OCI-LY1 (cell line): ENCODE results near the gene ASAP3.
A peak's percentile ranks its signal among the peaks of the same experiment; 100 is the strongest.

Experiments
- H2AFZ ChIP-seq: fragments of 200-600 bp; sonication (generic), shearing (Covaris generic); 2 replicates; pipeline ENCODE4 v1.6.0; 2014; ENCODE audit warnings: antibody characterized with exemption, mild to moderate bottlenecking, low read length
- H3F3A ChIP-seq: fragments of 200-600 bp; sonication (generic), shearing (Covaris generic); 2 replicates; pipeline ENCODE4 v1.6.0; 2014; ENCODE audit warnings: mild to moderate bottlenecking, antibody characterized with exemption, low read length, moderate library complexity; ENCODE audit not compliant: insufficient read depth
- H3K27ac ChIP-seq: fragments of 200-600 bp; sonication (generic); 2 replicates; pipeline ENCODE4 v1.5.1; 2014; ENCODE audit warnings: low read length, mixed run types, mild to moderate bottlenecking, low read depth; ENCODE audit not compliant: poor library complexity, severe bottlenecking
- H3K27me3 ChIP-seq: fragments of 200-600 bp; sonication (generic); 2 replicates; pipeline ENCODE4 v1.6.0; 2014; ENCODE audit warnings: antibody characterized with exemption, mild to moderate bottlenecking, low read length, moderate library complexity; ENCODE audit not compliant: insufficient read depth
- H3K36me3 ChIP-seq: fragments of 200-600 bp; sonication (generic); 2 replicates; pipeline ENCODE4 v1.6.1; 2014; ENCODE audit warnings: mild to moderate bottlenecking, antibody characterized with exemption, low read length, moderate library complexity, mixed read lengths; ENCODE audit not compliant: insufficient read depth
- H3K4me1 ChIP-seq: fragments of 200-600 bp; sonication (generic); 2 replicates; pipeline ENCODE4 v1.5.1; 2014; ENCODE audit warnings: mild to moderate bottlenecking, low read length, moderate library complexity; ENCODE audit not compliant: insufficient read depth, severe bottlenecking
- H3K4me2 ChIP-seq: fragments of 200-600 bp; sonication (generic), shearing (Covaris generic); 2 replicates; pipeline ENCODE4 v1.6.1; 2014; ENCODE audit warnings: low read length
- H3K4me3 ChIP-seq: fragments of 200-600 bp; sonication (generic); 2 replicates; pipeline ENCODE4 v1.5.1; 2014; ENCODE audit warnings: low read length, low read depth, mild to moderate bottlenecking, mixed read lengths; ENCODE audit not compliant: poor library complexity, severe bottlenecking
- H3K79me2 ChIP-seq: fragments of 200-600 bp; shearing (Covaris generic); 2 replicates; pipeline ENCODE4 v1.6.1; 2016; ENCODE audit warnings: mixed run types, low read length, mixed read lengths; ENCODE audit not compliant: insufficient read depth
- H3K9ac ChIP-seq: fragments of 200-600 bp; sonication (generic), shearing (Covaris generic); 2 replicates; pipeline ENCODE4 v1.6.1; 2014; ENCODE audit warnings: mild to moderate bottlenecking, low read length, mixed read lengths
- H3K9me2 ChIP-seq: fragments of 200-600 bp; sonication (generic), shearing (Covaris generic); 2 replicates; pipeline ENCODE4 v1.6.1; 2014; ENCODE audit warnings: low read depth, mild to moderate bottlenecking, low read length, mixed read lengths
- H3K9me3 ChIP-seq: fragments of 200-600 bp; shearing (Covaris generic); 2 replicates; pipeline ENCODE4 v1.6.1; 2014; ENCODE audit warnings: low read length, mixed read lengths
- H4K20me1 ChIP-seq: fragments of 200-600 bp; sonication (generic), shearing (Covaris generic); 2 replicates; pipeline ENCODE4 v1.6.0; 2016; ENCODE audit warnings: mild to moderate bottlenecking, low read length; ENCODE audit not compliant: insufficient read depth
- CTCF ChIP-seq: fragments of 200-600 bp; sonication (generic), shearing (Covaris generic); IDR thresholded peaks from 2 replicates; pipeline ENCODE4 v1.5.1; 2017; ENCODE audit warnings: mild to moderate bottlenecking, antibody characterized with exemption, low read length, moderate library complexity, mixed read lengths
- EZH2 ChIP-seq: fragments of 200-600 bp; sonication (generic), shearing (Covaris generic); IDR thresholded peaks from 2 replicates; pipeline ENCODE4 v1.8.0; 2017; ENCODE audit warnings: borderline replicate concordance, mixed run types, mild to moderate bottlenecking, antibody characterized with exemption, low read length, moderate library complexity, mixed read lengths

The ASAP3 gene

GRCh38 chr1:23528250-23528978 is 44.4 kb upstream of the ASAP3 start:
- TF ChIP-seq CTCF = no peak
- TF ChIP-seq EZH2 = no peak
- H3K27ac ChIP-seq = peak overlapping the region; percentile 91
- H3K79me2 ChIP-seq = peaks cover 41% of the 10 kb centered on the region
- H3K4me3 ChIP-seq = peak overlapping the region; percentile 91
- no peak overlapping the region for H2AFZ ChIP-seq
- peaks cover 79% of the 10 kb centered on the region for H3K4me1 ChIP-seq
- peaks cover 29% of the 10 kb centered on the region for H3K36me3 ChIP-seq
- H3F3A ChIP-seq = no peaks in the 10 kb centered on the region; the same call in 1 of the 2 replicates
- H3K27me3 ChIP-seq = no peaks in the 10 kb centered on the region
- H3K4me2 ChIP-seq = peak overlapping the region; percentile 97
- H3K9me2 ChIP-seq = no peaks in the 10 kb centered on the region
- peak overlapping the region; percentile 97 for H3K9ac ChIP-seq
- H3K9me3 ChIP-seq = no peaks in the 10 kb centered on the region
- H4K20me1 ChIP-seq = no peaks in the 10 kb centered on the region

DNA sequence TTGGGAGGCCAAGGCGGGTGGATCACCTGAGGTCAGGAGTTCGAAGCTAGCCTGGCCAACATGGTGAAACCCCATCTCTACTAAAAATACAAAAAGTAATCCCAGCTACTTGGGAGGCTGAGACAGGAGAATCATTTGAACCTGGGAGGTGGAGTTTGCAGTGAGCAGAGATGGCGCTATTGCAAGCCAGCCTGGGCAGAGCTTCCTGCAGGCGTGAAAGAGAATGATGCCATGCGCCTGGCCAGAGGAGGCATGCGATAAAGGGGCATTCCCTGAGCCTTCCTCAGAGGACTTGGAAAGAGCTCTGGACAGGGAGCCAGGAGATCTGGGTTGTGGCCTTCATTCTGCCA is 43.9 kb upstream of the ASAP3 start:
- peak overlapping the region; percentile 91 for H3K27ac ChIP-seq
- H3K9me3 ChIP-seq = no peaks in the 10 kb centered on the region
- peaks cover 41% of the 10 kb centered on the region for H3K79me2 ChIP-seq
- H3F3A ChIP-seq = no peaks in the 10 kb centered on the region; the same call in 1 of the 2 replicates
- H3K4me1 ChIP-seq = peaks cover 74% of the 10 kb centered on the region
- no peak for TF ChIP-seq EZH2
- TF ChIP-seq CTCF = peak; percentile 54
- H4K20me1 ChIP-seq = no peaks in the 10 kb centered on the region
- H3K9me2 ChIP-seq = no peaks in the 10 kb centered on the region
- peaks cover 32% of the 10 kb centered on the region for H3K36me3 ChIP-seq
- H3K4me2 ChIP-seq = peak overlapping the region; percentile 97
- no peaks in the 10 kb centered on the region for H3K27me3 ChIP-seq
- no peak overlapping the region for H2AFZ ChIP-seq
- peak overlapping the region; percentile 91 for H3K4me3 ChIP-seq
- peak overlapping the region; percentile 97 for H3K9ac ChIP-seq

GRCh38 chr1:23527366-23527765 is 43.4 kb upstream of the ASAP3 start:
- Histone ChIP-seq H3K9ac (peak overlapping the region; percentile 97), H3F3A (no peaks in the 10 kb centered on the region; the same call in 1 of the 2 replicates), H3K9me3 (no peaks in the 10 kb centered on the region), H4K20me1 (no peaks in the 10 kb centered on the region), H3K9me2 (no peaks in the 10 kb centered on the region), H3K4me1 (peaks cover 69% of the 10 kb centered on the region), H2AFZ (no peak overlapping the region), H3K4me3 (peak overlapping the region; percentile 91), H3K27ac (peak overlapping the region; percentile 91), H3K79me2 (peaks cover 41% of the 10 kb centered on the region), H3K36me3 (peaks cover 38% of the 10 kb centered on the region), H3K4me2 (peak overlapping the region; percentile 97), H3K27me3 (no peaks in the 10 kb centered on the region)
- TF ChIP-seq CTCF = no peak
- TF ChIP-seq EZH2 = no peak
